Superior temporal gyrus (tissue), 1 donor: Measurements from ENCODE around the gene CALR.
"Not testable (repeated sequence)": the region's sequence is repeated elsewhere in the genome, so short reads cannot be mapped to it uniquely, and the experiment has no call there.

Experiments
- DNase-seq: peaks from one replicate; pipeline ENCODE4 v3.0.0-alpha.2; 2016; ENCODE audit errors: extremely low spot score

Gene CALR

GRCh38 chr19:12937927-12938778 is at the start of gene CALR:
Gene CALR, plus strand, starts transcription at chr19:12938609. Its CDS starts 71 bp downstream, at chr19:12938680.
- DNase-seq = peak; percentile 100

- not testable (repeated sequence) for DNase-seq
These were observed 48.1 kb upstream of the CALR start for GRCh38 chr19:12890299-12890786.

- peak; percentile 100 for DNase-seq
These were observed 47.4 kb upstream of the CALR start, which contains the start of gene GCDH for GRCh38 chr19:12890787-12891552. Gene GCDH, plus strand, starts transcription at chr19:12891160. Its CDS starts 145 bp downstream, at chr19:12891305.

GRCh38 chr19:12891553-12892021 is 46.8 kb upstream of the CALR start:
- DNase-seq = no peak

- no peak for DNase-seq
These were observed 44.8 kb upstream of the CALR start for GRCh38 chr19:12893582-12893981.

- no peak for DNase-seq
These were observed 41.9 kb upstream of the CALR start for GRCh38 chr19:12896460-12896859.

GRCh38 chr19:12899891-12900518 is 38.4 kb upstream of the CALR start:
- DNase-seq = no peak

- DNase-seq = no peak
These were observed 31.2 kb upstream of the CALR start for GRCh38 chr19:12907166-12907565.

GRCh38 chr19:12912571-12912970 is 25.8 kb upstream of the CALR start:
- DNase-seq = no peak

GRCh38 chr19:12913011-12913561 is 25.3 kb upstream of the CALR start:
- peak; percentile 78 for DNase-seq

GRCh38 chr19:12913851-12914690 is 24.3 kb upstream of the CALR start:
- DNase-seq = peak; percentile 20

GRCh38 chr19:12915860-12916259 is 22.5 kb upstream of the CALR start:
- DNase-seq = not testable (repeated sequence)

- no peak for DNase-seq
These were observed 20.2 kb upstream of the CALR start for GRCh38 chr19:12918253-12918652.

- no peak for DNase-seq
These were observed 17.4 kb upstream of the CALR start for GRCh38 chr19:12921047-12921446.

- no peak for DNase-seq
These were observed 15.4 kb upstream of the CALR start for GRCh38 chr19:12922959-12923358.

GRCh38 chr19:12924621-12925310 is 13.6 kb upstream of the CALR start:
- DNase-seq = no peak

GRCh38 chr19:12930002-12930645 is 8.3 kb upstream of the CALR start:
- no peak for DNase-seq

- DNase-seq = no peak
These were observed 5.8 kb upstream of the CALR start for GRCh38 chr19:12932392-12933286.
